Stimulated activated CD4-positive, alpha-beta T cell treated with anti-CD3 and anti-CD28 coated beads, Interleukin-1b, Interleukin-23, amount 100 ng/mL, for 24 hours (primary cell): ENCODE data around the gene CCDC127.
"Not testable (repeated sequence)": the region's sequence is repeated elsewhere in the genome, so short reads cannot be mapped to it uniquely, and the experiment has no call there.

Experiments used
- DNase-seq, 4 experiments: peaks; one replicate each; pipeline ENCODE4 v3.0.0-alpha.2; 2020; ENCODE audit warnings: low read depth in 4 of 4, low spot score in 1 of 4

Gene CCDC127

GRCh38 chr5:234450-234849 is 16.5 kb upstream of the CCDC127 start:
- DNase-seq: no peak

DNA sequence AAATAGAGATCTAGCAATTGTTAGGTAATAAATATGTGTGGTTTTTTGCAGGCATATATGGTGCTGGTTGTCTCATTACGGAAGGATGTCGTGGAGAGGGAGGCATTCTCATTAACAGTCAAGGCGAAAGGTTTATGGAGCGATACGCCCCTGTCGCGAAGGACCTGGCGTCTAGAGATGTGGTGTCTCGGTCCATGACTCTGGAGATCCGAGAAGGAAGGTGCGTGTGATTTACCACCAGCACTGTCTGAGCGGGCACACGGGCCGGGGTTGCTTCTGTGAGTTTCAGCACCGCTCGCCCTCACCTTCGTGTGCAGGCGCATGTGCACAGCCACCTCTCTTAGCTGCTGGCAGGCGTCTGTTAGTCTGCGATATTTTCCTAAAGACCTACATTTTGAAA is 15.5 kb upstream of the CCDC127 start:
- DNase-seq: not testable (repeated sequence)

DNA sequence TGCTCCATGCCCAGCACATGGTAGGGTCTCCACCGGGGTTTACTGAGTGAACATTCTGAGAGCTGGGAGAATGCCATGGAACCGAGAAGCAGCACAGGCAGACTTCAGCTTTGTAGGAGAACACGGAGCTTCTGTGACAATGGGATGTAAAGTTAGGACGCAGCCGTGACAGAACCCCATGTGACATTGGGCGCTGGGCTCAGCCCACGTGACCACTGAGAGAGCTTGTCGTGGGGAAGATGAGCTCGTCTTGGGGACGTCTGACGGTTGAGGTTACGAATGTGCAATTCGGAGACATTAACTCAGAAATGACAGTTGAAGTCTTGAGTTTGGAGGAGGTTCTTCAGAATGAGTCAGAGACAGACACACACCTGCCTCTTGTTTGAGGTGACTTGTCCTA is 13.7 kb upstream of the CCDC127 start:
- no peak for DNase-seq

- DNase-seq: no peak
Measured at GRCh38 chr5:230711-231110, 12.8 kb upstream of the CCDC127 start.

- no peak for DNase-seq
Measured at GRCh38 chr5:228886-229285, 10.9 kb upstream of the CCDC127 start.

- DNase-seq: not testable (repeated sequence)
Measured at GRCh38 chr5:227375-227774, 9.4 kb upstream of the CCDC127 start.

DNA sequence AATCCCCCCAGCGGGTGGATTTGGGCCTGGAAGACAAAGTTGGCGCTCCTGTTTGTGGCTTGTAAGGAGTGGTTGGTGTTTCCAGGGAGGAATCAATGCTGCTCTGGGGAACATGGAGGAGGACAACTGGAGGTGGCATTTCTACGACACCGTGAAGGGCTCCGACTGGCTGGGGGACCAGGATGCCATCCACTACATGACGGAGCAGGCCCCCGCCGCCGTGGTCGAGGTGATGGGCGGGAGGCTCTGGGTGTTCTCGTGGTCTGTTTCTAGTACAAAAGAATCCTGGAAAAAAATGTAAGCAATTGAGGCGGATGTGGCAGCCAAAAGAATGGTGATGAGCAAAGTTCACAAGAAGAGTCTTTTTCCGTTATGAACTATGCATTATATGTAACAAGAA is 7.4 kb upstream of the CCDC127 start:
- no peak for DNase-seq

DNA sequence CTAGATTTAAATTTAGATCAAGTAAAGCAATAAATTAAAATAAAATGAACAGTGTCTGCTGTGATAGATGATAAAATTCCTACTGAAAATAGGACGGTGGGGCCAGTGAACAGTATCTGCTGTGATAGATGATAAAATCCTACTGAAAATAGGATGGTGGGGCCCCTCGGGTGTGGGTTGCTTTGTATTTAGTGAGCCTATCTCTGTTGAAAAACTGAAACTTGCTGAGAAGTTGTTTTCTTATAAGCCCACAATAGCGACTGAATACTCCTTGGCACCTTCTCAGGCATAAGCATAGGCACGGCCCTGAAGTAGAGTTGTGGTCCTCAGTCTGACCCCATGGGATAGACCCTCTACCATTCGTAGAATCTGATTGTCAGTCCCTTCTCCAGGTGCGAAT is 5.8 kb upstream of the CCDC127 start:
- no peak for DNase-seq

- DNase-seq: not testable (repeated sequence)
Measured at GRCh38 chr5:222951-223715, 5.2 kb upstream of the CCDC127 start.

DNA sequence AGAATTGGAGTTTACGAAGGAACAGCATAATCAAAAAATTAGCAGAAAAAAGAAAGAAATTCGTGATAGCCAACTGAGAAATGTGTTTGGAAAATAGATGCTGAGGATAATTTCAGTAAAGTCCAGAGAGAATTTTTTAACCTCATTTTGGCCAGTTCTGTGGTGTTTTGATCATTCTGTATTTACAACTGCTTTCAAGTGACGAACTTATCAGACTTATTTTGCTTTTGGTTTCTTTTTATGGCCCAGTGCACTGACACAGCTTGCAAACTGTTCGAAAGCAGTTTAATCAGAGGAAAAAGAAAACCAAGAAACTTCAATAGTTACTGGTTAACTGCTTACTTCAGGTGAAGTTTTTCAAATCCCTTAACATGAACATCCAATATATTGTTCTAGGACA is 2.0 kb upstream of the CCDC127 start:
- no peak for DNase-seq

DNA sequence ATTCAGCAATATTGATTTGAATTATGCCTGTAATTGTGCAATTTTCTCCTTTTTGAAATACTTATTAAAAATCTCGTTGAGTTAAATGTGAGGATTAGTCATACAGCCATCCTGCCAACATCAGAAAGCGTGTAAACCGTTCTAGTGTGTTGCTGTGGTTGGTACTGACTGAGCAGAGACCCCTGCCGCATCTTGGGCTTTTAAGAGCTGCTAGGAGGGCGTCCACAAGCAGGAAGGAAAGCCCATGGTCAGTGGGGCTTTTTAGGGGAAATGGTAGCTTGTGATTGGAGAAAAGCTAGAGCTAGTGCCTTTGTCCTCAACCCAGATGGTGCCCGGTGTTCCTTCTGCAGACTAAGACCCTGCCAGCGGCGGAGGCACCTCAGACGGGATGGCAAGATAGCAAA is 1.5 kb upstream of the CCDC127 start:
- DNase-seq: no peak

GRCh38 chr5:218457-219291 is 721 bp upstream of the CCDC127 start:
- DNase-seq: peak in 1 of 4 experiments; percentile 12

DNA sequence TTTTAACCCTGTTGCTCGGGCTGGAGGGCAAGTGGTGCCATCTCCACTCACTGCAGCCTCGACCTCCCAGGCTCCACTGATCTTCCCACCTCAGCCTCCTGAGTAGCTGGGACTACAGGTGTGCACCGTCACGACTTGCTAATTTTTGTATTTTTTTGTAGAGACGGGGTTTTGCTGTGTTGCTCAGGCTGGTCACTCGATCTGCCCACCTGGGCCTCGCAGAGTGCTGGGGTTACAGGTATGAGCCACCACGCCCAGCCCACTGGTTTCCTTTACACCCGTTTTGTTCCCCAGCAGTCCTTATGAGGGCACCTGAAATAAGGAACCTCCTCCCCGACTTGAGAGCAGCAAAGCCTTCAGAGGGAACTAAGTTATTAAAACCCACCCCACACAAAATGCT is 1.9 kb downstream of the CCDC127 start:
- not testable (repeated sequence) for DNase-seq

- not testable (repeated sequence) for DNase-seq
Measured at GRCh38 chr5:215256-215655, 2.7 kb downstream of the CCDC127 start.

- DNase-seq: no peak
Measured at GRCh38 chr5:213803-214395, 4.1 kb downstream of the CCDC127 start.

GRCh38 chr5:208449-209114 is 9.4 kb downstream of the CCDC127 start:
- DNase-seq: no peak

GRCh38 chr5:207599-207998 is 10.4 kb downstream of the CCDC127 start:
- DNase-seq: no peak

- no peak for DNase-seq
Measured at GRCh38 chr5:206927-207536, 10.9 kb downstream of the CCDC127 start.

- no peak for DNase-seq
Measured at GRCh38 chr5:206406-206805, 11.5 kb downstream of the CCDC127 start.

DNA sequence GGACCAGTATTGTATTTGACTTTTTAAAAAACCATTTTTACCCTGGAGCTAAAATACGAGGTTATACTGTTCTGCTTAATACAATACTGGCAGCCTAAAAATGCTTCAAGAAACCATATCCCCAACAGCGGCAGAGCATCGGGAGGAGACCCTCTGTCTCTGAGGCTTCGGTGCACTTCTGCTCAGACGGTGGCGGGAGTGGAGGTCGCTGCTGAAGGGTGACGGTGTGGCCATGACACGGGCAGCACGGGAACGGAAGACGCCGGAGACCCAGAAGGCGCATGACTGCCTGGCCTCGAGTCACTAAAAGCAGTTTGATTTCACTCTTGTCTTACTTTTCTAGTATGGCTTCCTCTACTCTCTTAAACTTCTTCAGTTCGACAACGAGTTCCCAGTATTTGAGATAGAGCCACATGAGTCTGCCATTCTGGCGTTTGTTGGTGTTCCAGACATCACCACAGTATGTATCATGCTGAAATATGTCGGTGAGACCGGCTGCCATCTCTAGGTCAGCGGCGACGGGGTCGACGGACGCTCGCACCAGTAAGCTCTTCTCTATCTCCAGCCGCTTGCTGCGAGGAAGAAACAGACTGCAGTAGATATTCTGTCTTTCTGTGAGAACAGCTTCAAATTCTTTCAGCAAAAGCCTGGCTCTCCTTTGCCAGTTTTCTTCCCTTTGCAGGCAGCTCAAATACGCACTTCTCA is 12.8 kb downstream of the CCDC127 start:
- no peak for DNase-seq
